Activated naive CD4-positive, alpha-beta T cell treated with anti-CD3 and anti-CD28 coated beads for 36 hours (primary cell): Measurements from ENCODE around the gene HNRNPM. TPM values are rescaled to one million over a fixed set of nuclear protein-coding genes. Genes with fewer than 3 reads are reported as not detected.
"Not testable (repeated sequence)": the region's sequence is repeated elsewhere in the genome, so short reads cannot be mapped to it uniquely, and the experiment has no call there.

ENCODE experiments used
- CTCF ChIA-PET: fragments of 350-600 bp; sonication (Branson Sonifier 250); formaldehyde crosslinking; loops from one replicate; lab custom pipeline; 2021; ENCODE audit warnings: antibody characterized with exemption; lab: Charles Lee
- DNase-seq: peaks from one replicate; pipeline ENCODE4 v3.0.0-alpha.2; 2020
- H3K27ac Mint-ChIP-seq: one replicate; pipeline ENCODE4 v1.8.0; 2021; ENCODE audit warnings: mild to moderate bottlenecking, mixed read lengths
- H3K27me3 Mint-ChIP-seq: one replicate; pipeline ENCODE4 v1.8.0; 2021; ENCODE audit warnings: low read depth, mixed read lengths
- H3K36me3 Mint-ChIP-seq: one replicate; pipeline ENCODE4 v1.8.0; 2021; ENCODE audit warnings: low read depth, mixed read lengths
- H3K4me1 Mint-ChIP-seq: one replicate; pipeline ENCODE4 v1.8.0; 2021; ENCODE audit warnings: low read depth, mixed read lengths
- H3K4me3 Mint-ChIP-seq: one replicate; pipeline ENCODE4 v1.8.0; 2021; ENCODE audit warnings: mild to moderate bottlenecking, moderate library complexity, mixed read lengths
- H3K9me3 Mint-ChIP-seq: one replicate; pipeline ENCODE4 v1.8.0; 2021; ENCODE audit warnings: mixed read lengths
- intact Hi-C: fragments of 100-400 bp; cut with micrococcal nuclease; formaldehyde crosslinking; loops from one replicate; pipeline ENCODE4 v1.15.1; 2023
- total RNA-seq, 2 experiments: library from RNA; stranded (reverse); gene quantifications; one replicate each; pipeline ENCODE4 v1.2.3, GENCODE V29; 2021

The HNRNPM gene
- total RNA-seq, 2 experiments from 2014 or later, result 151 to 169 TPM

- Mint-ChIP-seq H3K4me3 (no peak overlapping the region), H3K4me1 (peaks cover 31% of the 10 kb centered on the region), H3K27ac (peak overlapping the region; percentile 53), H3K9me3 (no peaks in the 10 kb centered on the region), H3K36me3 (peaks cover 2% of the 10 kb centered on the region), H3K27me3 (no peaks in the 10 kb centered on the region)
- DNase-seq, result no peak
- CTCF ChIA-PET, result no interaction called here
- intact Hi-C loops, result no loop called here
Measured at GRCh38 chr19:8511573-8512101, 66.9 kb downstream of the HNRNPM start.

GRCh38 chr19:8512115-8512967 lies 67.6 kb downstream of the HNRNPM start:
- CTCF ChIA-PET, result interaction anchor here (0.7 to 4.5 kb wide), 2 partner anchors 67 to 99 kb away, joined by 4 to 39 read pairs; partner anchors contain the start of genes MARCHF2 and MYO1F
- no peaks in the 10 kb centered on the region for H3K27me3 Mint-ChIP-seq
- H3K4me1 Mint-ChIP-seq, result peaks cover 33% of the 10 kb centered on the region
- intact Hi-C loops, result no loop called here
- peak overlapping the region; percentile 68 for H3K27ac Mint-ChIP-seq
- H3K4me3 Mint-ChIP-seq, result peak overlapping the region; percentile 97
- no peak for DNase-seq
- no peaks in the 10 kb centered on the region for H3K9me3 Mint-ChIP-seq
- peaks cover 2% of the 10 kb centered on the region for H3K36me3 Mint-ChIP-seq

- no peak for DNase-seq
- H3K27me3 Mint-ChIP-seq, result no peaks in the 10 kb centered on the region
- peak overlapping the region; percentile 97 for H3K4me3 Mint-ChIP-seq
- no peaks in the 10 kb centered on the region for H3K9me3 Mint-ChIP-seq
- intact Hi-C loops, result loop anchor here (1.0 kb wide), 2 partner anchors 123 to 192 kb away; partner anchors contain the start of genes NDUFA7, RAB11B and RPS28
- H3K4me1 Mint-ChIP-seq, result peaks cover 41% of the 10 kb centered on the region
- peaks cover 2% of the 10 kb centered on the region for H3K36me3 Mint-ChIP-seq
- CTCF ChIA-PET, result interaction anchor here (0.7 to 4.5 kb wide), 3 partner anchors 66 to 159 kb away, joined by 4 to 39 read pairs (median 6); partner anchors contain the start of genes MARCHF2 and MYO1F
- peak overlapping the region; percentile 97 for H3K27ac Mint-ChIP-seq
Measured at GRCh38 chr19:8513036-8513686, 68.4 kb downstream of the HNRNPM start.

GRCh38 chr19:8513687-8514504 lies 69.1 kb downstream of the HNRNPM start, which contains the start of gene ZNF414:
Gene ZNF414, minus strand, starts transcription at chr19:8514167. Its CDS starts 121 bp downstream, at chr19:8514046.
- CTCF ChIA-PET, result interaction anchor here (0.6 to 4.5 kb wide), 4 partner anchors 25 to 159 kb away, joined by 3 to 39 read pairs (median 4); partner anchors contain the start of gene MYO1F
- H3K4me1 Mint-ChIP-seq, result peaks cover 47% of the 10 kb centered on the region
- intact Hi-C loops, result loop anchor here (1.0 to 2.0 kb wide), 4 partner anchors 69 to 319 kb away; partner anchors contain the start of genes HNRNPM, MBD3L1, NDUFA7 and RAB11B
- H3K9me3 Mint-ChIP-seq, result no peaks in the 10 kb centered on the region
- H3K27ac Mint-ChIP-seq, result peak within 1 kb of the TSS; percentile 97
- H3K4me3 Mint-ChIP-seq, result peak within 1 kb of the TSS; percentile 97
- peak; percentile 98 for DNase-seq
- no peaks in the 10 kb centered on the region for H3K27me3 Mint-ChIP-seq
- H3K36me3 Mint-ChIP-seq, result peaks cover 2% of the 10 kb centered on the region

GRCh38 chr19:8514505-8515009 lies 69.8 kb downstream of the HNRNPM start:
- CTCF ChIA-PET, result interaction anchor here (1.0 to 4.5 kb wide), 3 partner anchors 27 to 160 kb away, joined by 3 to 39 read pairs (median 6); partner anchors contain the start of gene MYO1F
- not testable (repeated sequence) for DNase-seq, H3K9me3 Mint-ChIP-seq, H3K36me3 Mint-ChIP-seq, H3K27me3 Mint-ChIP-seq
- H3K27ac Mint-ChIP-seq, result peak overlapping the region; percentile 97
- peaks cover 47% of the 10 kb centered on the region for H3K4me1 Mint-ChIP-seq
- peak overlapping the region; percentile 97 for H3K4me3 Mint-ChIP-seq
- intact Hi-C loops, result loop anchor here (1.0 to 2.0 kb wide), 3 partner anchors 70 to 318 kb away; partner anchors contain the start of genes HNRNPM, MARCHF2, MBD3L1 and ZNF558

- intact Hi-C loops, result loop anchor here (1.0 to 2.0 kb wide), 3 partner anchors 71 to 317 kb away; partner anchors contain the start of genes HNRNPM, MARCHF2, MBD3L1 and ZNF558
- H3K4me3 Mint-ChIP-seq, result peak overlapping the region; percentile 97
- no peaks in the 10 kb centered on the region for H3K27me3 Mint-ChIP-seq
- CTCF ChIA-PET, result interaction anchor here (4.5 kb wide), 1 partner anchor 64 kb away, joined by 39 read pairs; the partner anchor contains the start of gene MYO1F
- peak; percentile 80 for DNase-seq
- H3K27ac Mint-ChIP-seq, result peak overlapping the region; percentile 97
- peaks cover 52% of the 10 kb centered on the region for H3K4me1 Mint-ChIP-seq
- peaks cover 2% of the 10 kb centered on the region for H3K36me3 Mint-ChIP-seq
- H3K9me3 Mint-ChIP-seq, result no peaks in the 10 kb centered on the region
Measured at GRCh38 chr19:8515317-8515716, 70.5 kb downstream of the HNRNPM start.

- Mint-ChIP-seq H3K9me3 (no peaks in the 10 kb centered on the region), H3K4me3 (no peak overlapping the region), H3K27ac (peak overlapping the region; percentile 82), H3K36me3 (no peaks in the 10 kb centered on the region), H3K4me1 (peaks cover 49% of the 10 kb centered on the region), H3K27me3 (no peaks in the 10 kb centered on the region)
- intact Hi-C loops, result loop anchor here (2.0 kb wide), 1 partner anchor 61 kb away; no protein-coding TSS in a partner anchor
- CTCF ChIA-PET, result interaction anchor here (0.8 to 2.0 kb wide), 2 partner anchors 59 to 164 kb away, joined by 3 to 18 read pairs; partner anchors contain the start of gene MYO1F
- peak; percentile 61 for DNase-seq
Measured at GRCh38 chr19:8517551-8518442, 73.0 kb downstream of the HNRNPM start.

- Mint-ChIP-seq H3K4me3 (no peak overlapping the region), H3K4me1 (peaks cover 46% of the 10 kb centered on the region), H3K27me3 (no peaks in the 10 kb centered on the region), H3K9me3 (no peaks in the 10 kb centered on the region), H3K27ac (peak overlapping the region; percentile 61), H3K36me3 (no peaks in the 10 kb centered on the region)
- CTCF ChIA-PET, result interaction anchor here (0.6 to 2.1 kb wide), 5 partner anchors 59 to 160 kb away, joined by 3 to 18 read pairs (median 3); partner anchors contain the start of gene MYO1F
- DNase-seq, result peak; percentile 38
- intact Hi-C loops, result no loop called here
Measured at GRCh38 chr19:8518536-8518935, 73.8 kb downstream of the HNRNPM start.

- Mint-ChIP-seq H3K4me3 (no peak overlapping the region), H3K27ac (no peak overlapping the region), H3K36me3 (no peaks in the 10 kb centered on the region), H3K4me1 (peaks cover 43% of the 10 kb centered on the region), H3K27me3 (no peaks in the 10 kb centered on the region), H3K9me3 (no peaks in the 10 kb centered on the region)
- DNase-seq, result no peak
- CTCF ChIA-PET, result interaction anchor here (0.6 to 2.1 kb wide), 6 partner anchors 36 to 1933 kb away, joined by 3 to 18 read pairs (median 6); partner anchors contain the start of gene MYO1F
- intact Hi-C loops, result no loop called here
Measured at GRCh38 chr19:8519388-8519787, 74.6 kb downstream of the HNRNPM start.

- Mint-ChIP-seq H3K27ac (no peak overlapping the region), H3K36me3 (no peaks in the 10 kb centered on the region), H3K27me3 (no peaks in the 10 kb centered on the region), H3K4me1 (peaks cover 20% of the 10 kb centered on the region), H3K9me3 (no peaks in the 10 kb centered on the region), H3K4me3 (no peak overlapping the region)
- CTCF ChIA-PET, result no interaction called here
- no peak for DNase-seq
- intact Hi-C loops, result no loop called here
Measured at GRCh38 chr19:8525401-8525684, 80.6 kb downstream of the HNRNPM start.
